HG02885 (cell line): ENCODE measurements around the gene IL22RA1.

Experiments
- ATAC-seq: cut with Tn5 transposase; IDR thresholded peaks from one replicate; pipeline ENCODE4 v1.9.1; 2021; ENCODE audit warnings: mild to moderate bottlenecking; ENCODE audit not compliant: unreplicated experiment, poor library complexity

The IL22RA1 gene

GRCh38 chr1:24118410-24119242 lies 24.3 kb downstream of the IL22RA1 start:
- ATAC-seq: no peak

- no peak for ATAC-seq
Observed at GRCh38 chr1:24117722-24118409, 25.1 kb downstream of the IL22RA1 start.

GRCh38 chr1:24117132-24117531 lies 25.8 kb downstream of the IL22RA1 start:
- no peak for ATAC-seq

GRCh38 chr1:24114753-24115152 lies 28.2 kb downstream of the IL22RA1 start:
- ATAC-seq: no peak

- no peak for ATAC-seq
Observed at GRCh38 chr1:24113641-24114033, 29.3 kb downstream of the IL22RA1 start.

GRCh38 chr1:24111996-24112779 lies 30.8 kb downstream of the IL22RA1 start, which contains the start of gene MYOM3:
Gene MYOM3, minus strand, starts transcription at chr1:24112135. Its CDS starts 3,499 bp downstream, at chr1:24108636.
- peak; percentile 43 for ATAC-seq

- no peak for ATAC-seq
Observed at GRCh38 chr1:24111262-24111995, 31.5 kb downstream of the IL22RA1 start.

GRCh38 chr1:24110642-24111261 lies 32.2 kb downstream of the IL22RA1 start:
- ATAC-seq: no peak

- ATAC-seq: no peak
Observed at GRCh38 chr1:24109686-24110475, 33.1 kb downstream of the IL22RA1 start.

GRCh38 chr1:24109166-24109483 lies 33.8 kb downstream of the IL22RA1 start:
- no peak for ATAC-seq

- no peak for ATAC-seq
Observed at GRCh38 chr1:24108334-24109165, 34.4 kb downstream of the IL22RA1 start.

- no peak for ATAC-seq
Observed at GRCh38 chr1:24107462-24108138, 35.3 kb downstream of the IL22RA1 start.

- no peak for ATAC-seq
Observed at GRCh38 chr1:24105368-24106160, 37.4 kb downstream of the IL22RA1 start.

GRCh38 chr1:24104854-24105253 lies 38.1 kb downstream of the IL22RA1 start:
- no peak for ATAC-seq

- no peak for ATAC-seq
Observed at GRCh38 chr1:24103879-24104278, 39.1 kb downstream of the IL22RA1 start.

- no peak for ATAC-seq
Observed at GRCh38 chr1:24103408-24103807, 39.5 kb downstream of the IL22RA1 start.

- no peak for ATAC-seq
Observed at GRCh38 chr1:24102961-24103360, 40.0 kb downstream of the IL22RA1 start.
